Activated T-helper 17 cell treated with anti-CD3 and anti-CD28 coated beads, Interleukin-2, amount 50 U/mL, for 72 hours (primary cell): ENCODE measurements around the gene UBA52. TPM values are rescaled to one million over a fixed set of nuclear protein-coding genes. Genes with fewer than 3 reads are reported as not detected.
"Not testable (repeated sequence)": the region's sequence is repeated elsewhere in the genome, so short reads cannot be mapped to it uniquely, and the experiment has no call there.

Experiments used
- ATAC-seq: fragments of 150-1000 bp; cut with Tn5 transposase; replicated peaks from 2 replicates; pipeline ENCODE4 v1.10.0; 2021; ENCODE audit warnings: mild to moderate bottlenecking, moderate library complexity
- H3K27ac Mint-ChIP-seq: one replicate; pipeline ENCODE4 v1.8.0; 2022; ENCODE audit warnings: mixed read lengths
- H3K27me3 Mint-ChIP-seq: one replicate; pipeline ENCODE4 v1.8.0; 2022; ENCODE audit warnings: mixed read lengths
- H3K36me3 Mint-ChIP-seq: one replicate; pipeline ENCODE4 v1.8.0; 2022; ENCODE audit warnings: low read depth, mild to moderate bottlenecking, mixed read lengths
- H3K4me1 Mint-ChIP-seq: one replicate; pipeline ENCODE4 v1.8.0; 2022; ENCODE audit warnings: mixed read lengths
- H3K4me3 Mint-ChIP-seq: one replicate; pipeline ENCODE4 v1.8.0; 2022; ENCODE audit warnings: mild to moderate bottlenecking, mixed read lengths
- H3K9me3 Mint-ChIP-seq: one replicate; pipeline ENCODE4 v1.8.0; 2022; ENCODE audit warnings: mixed read lengths
- total RNA-seq, 2 donors: library from RNA; stranded (reverse); gene quantifications; one replicate each; pipeline ENCODE4 v1.2.3, GENCODE V29; 2022

UBA52 gene
- total RNA-seq, 2 donors from 2014 or later, result 1,569 to 1,681 TPM

- peak; percentile 74 for ATAC-seq
- Mint-ChIP-seq H3K9me3 (no peaks in the 10 kb centered on the region), H3K36me3 (peaks cover 25% of the 10 kb centered on the region), H3K27ac (peak overlapping the region; percentile 47), H3K27me3 (no peaks in the 10 kb centered on the region), H3K4me1 (peaks cover 8% of the 10 kb centered on the region), H3K4me3 (peak overlapping the region; percentile 64)
Observed at GRCh38 chr19:18594096-18594823, 22.6 kb downstream of the UBA52 start.

GRCh38 chr19:18594824-18595373 lies 23.2 kb downstream of the UBA52 start:
- Mint-ChIP-seq H3K9me3 (no peaks in the 10 kb centered on the region), H3K36me3 (peaks cover 20% of the 10 kb centered on the region), H3K27ac (peak overlapping the region; percentile 47), H3K27me3 (no peaks in the 10 kb centered on the region), H3K4me1 (peaks cover 5% of the 10 kb centered on the region), H3K4me3 (peak overlapping the region; percentile 64)
- peak; percentile 3 for ATAC-seq

GRCh38 chr19:18595475-18595874 lies 23.8 kb downstream of the UBA52 start:
- Mint-ChIP-seq H3K27me3 (no peaks in the 10 kb centered on the region), H3K36me3 (peaks cover 14% of the 10 kb centered on the region), H3K4me3 (no peak overlapping the region), H3K4me1 (peaks cover 4% of the 10 kb centered on the region), H3K27ac (no peak overlapping the region), H3K9me3 (no peaks in the 10 kb centered on the region)
- ATAC-seq, result no peak

- peaks cover 1% of the 10 kb centered on the region for H3K36me3 Mint-ChIP-seq
- ATAC-seq, result no peak
- H3K4me3 Mint-ChIP-seq, result no peak overlapping the region
- no peaks in the 10 kb centered on the region for H3K9me3 Mint-ChIP-seq
- H3K27me3 Mint-ChIP-seq, result peaks cover 3% of the 10 kb centered on the region
- peaks cover 4% of the 10 kb centered on the region for H3K4me1 Mint-ChIP-seq
- no peak overlapping the region for H3K27ac Mint-ChIP-seq
Observed at GRCh38 chr19:18596752-18597157, 25.1 kb downstream of the UBA52 start.

- no peak for ATAC-seq
- Mint-ChIP-seq H3K27me3 (peaks cover 7% of the 10 kb centered on the region), H3K27ac (no peak overlapping the region), H3K36me3 (no peaks in the 10 kb centered on the region), H3K9me3 (no peaks in the 10 kb centered on the region), H3K4me3 (no peak overlapping the region), H3K4me1 (peaks cover 7% of the 10 kb centered on the region)
Observed at GRCh38 chr19:18597809-18598660, 26.4 kb downstream of the UBA52 start.

GRCh38 chr19:18599485-18599884 lies 27.8 kb downstream of the UBA52 start:
- Mint-ChIP-seq H3K4me1 (peaks cover 10% of the 10 kb centered on the region), H3K4me3 (no peak overlapping the region), H3K9me3 (no peaks in the 10 kb centered on the region), H3K36me3 (no peaks in the 10 kb centered on the region), H3K27me3 (peaks cover 11% of the 10 kb centered on the region), H3K27ac (no peak overlapping the region)
- ATAC-seq, result no peak

- H3K4me3 Mint-ChIP-seq, H3K4me1 Mint-ChIP-seq, H3K36me3 Mint-ChIP-seq, ATAC-seq, H3K27ac Mint-ChIP-seq, H3K9me3 Mint-ChIP-seq: not testable (repeated sequence)
- H3K27me3 Mint-ChIP-seq, result peaks cover 20% of the 10 kb centered on the region
Observed at GRCh38 chr19:18600692-18601397, 29.2 kb downstream of the UBA52 start.

GRCh38 chr19:18601875-18602274 lies 30.2 kb downstream of the UBA52 start:
- no peak for ATAC-seq
- Mint-ChIP-seq H3K9me3 (no peaks in the 10 kb centered on the region), H3K4me3 (no peak overlapping the region), H3K36me3 (no peaks in the 10 kb centered on the region), H3K27ac (no peak overlapping the region), H3K4me1 (peaks cover 10% of the 10 kb centered on the region), H3K27me3 (peaks cover 20% of the 10 kb centered on the region)

- peak; percentile 42 for ATAC-seq
- Mint-ChIP-seq H3K4me3 (no peak overlapping the region), H3K27me3 (peaks cover 26% of the 10 kb centered on the region), H3K9me3 (no peaks in the 10 kb centered on the region), H3K27ac (no peak overlapping the region), H3K4me1 (peaks cover 10% of the 10 kb centered on the region), H3K36me3 (no peaks in the 10 kb centered on the region)
Observed at GRCh38 chr19:18603255-18603957, 31.7 kb downstream of the UBA52 start.

GRCh38 chr19:18603958-18604819 lies 32.5 kb downstream of the UBA52 start:
- Mint-ChIP-seq H3K4me3 (no peak overlapping the region), H3K27me3 (peaks cover 33% of the 10 kb centered on the region), H3K27ac (no peak overlapping the region), H3K36me3 (no peaks in the 10 kb centered on the region), H3K4me1 (peaks cover 10% of the 10 kb centered on the region), H3K9me3 (no peaks in the 10 kb centered on the region)
- no peak for ATAC-seq

- Mint-ChIP-seq H3K4me3 (no peak overlapping the region), H3K27me3 (peaks cover 39% of the 10 kb centered on the region), H3K4me1 (peaks cover 10% of the 10 kb centered on the region), H3K27ac (no peak overlapping the region), H3K36me3 (no peaks in the 10 kb centered on the region), H3K9me3 (no peaks in the 10 kb centered on the region)
- no peak for ATAC-seq
Observed at GRCh38 chr19:18604820-18605159, 33.1 kb downstream of the UBA52 start.

GRCh38 chr19:18605196-18605545 lies 33.5 kb downstream of the UBA52 start:
- Mint-ChIP-seq H3K27ac (no peak overlapping the region), H3K9me3 (no peaks in the 10 kb centered on the region), H3K4me1 (peaks cover 10% of the 10 kb centered on the region), H3K4me3 (no peak overlapping the region), H3K36me3 (no peaks in the 10 kb centered on the region), H3K27me3 (peaks cover 40% of the 10 kb centered on the region)
- no peak for ATAC-seq

GRCh38 chr19:18605546-18606280 lies 34.1 kb downstream of the UBA52 start:
- Mint-ChIP-seq H3K4me1 (peaks cover 10% of the 10 kb centered on the region), H3K27ac (no peak overlapping the region), H3K27me3 (peaks cover 40% of the 10 kb centered on the region), H3K4me3 (no peak overlapping the region), H3K36me3 (no peaks in the 10 kb centered on the region), H3K9me3 (no peaks in the 10 kb centered on the region)
- ATAC-seq, result no peak
